IMR-90 (cell line): ENCODE results near the gene UNC5B. TPM values are rescaled to one million over a fixed set of nuclear protein-coding genes. Genes with fewer than 3 reads are reported as not detected.

Experiments
- ATAC-seq: fragments of 200-7000 bp; cut with Tn5 transposase; 2 replicates; pipeline ENCODE4 v1.9.1; 2020; ENCODE audit warnings: low read depth, mild to moderate bottlenecking, moderate library complexity
- BruUV-seq: library from RNA; stranded (reverse); fragments of 400-500 nt; replicated peaks from 2 replicates; lab custom pipeline; 2021; lab: Mats Ljungman, UMichigan
- CTCF ChIA-PET: fragments of 300-600 bp; formaldehyde crosslinking; extraction: SDS; loops from one replicate; lab custom pipeline; 2021; ENCODE audit warnings: antibody characterized with exemption; lab: Yijun Ruan, JAX
- POLR2A ChIA-PET: fragments of 300-600 bp; sonication (Branson Sonifier 250); formaldehyde crosslinking; loops from one replicate; lab custom pipeline; 2022; ENCODE audit warnings: antibody characterized with exemption; ENCODE audit not compliant: unreplicated experiment; lab: Charles Lee
- DNase-seq: peaks from one replicate; pipeline ENCODE4 v3.0.0; 2013
- H2AFZ ChIP-seq: replicated peaks from 2 replicates; pipeline ENCODE3; 2013; ENCODE audit warnings: low read length, mild to moderate bottlenecking; ENCODE audit not compliant: poor library complexity
- H2AK5ac ChIP-seq: 2 replicates; pipeline ENCODE4 v1.6.1; 2013; ENCODE audit warnings: low read depth, low read length, inconsistent platforms
- H2AK9ac ChIP-seq: replicated peaks from 2 replicates; pipeline ENCODE3; 2013; ENCODE audit warnings: mild to moderate bottlenecking, low read depth, low read length, moderate library complexity; ENCODE audit not compliant: poor library complexity
- H2BK120ac ChIP-seq: 2 replicates; pipeline ENCODE4 v1.6.1; 2013; ENCODE audit warnings: low read depth, low read length, inconsistent platforms
- H2BK15ac ChIP-seq: 3 replicates; pipeline ENCODE4 v1.6.1; 2013; ENCODE audit warnings: low read depth, low read length, inconsistent platforms
- H2BK20ac ChIP-seq: 2 replicates; pipeline ENCODE4 v1.6.1; 2013; ENCODE audit warnings: low read depth, mild to moderate bottlenecking, inconsistent platforms, low read length, moderate library complexity
- H2BK5ac ChIP-seq: 2 replicates; pipeline ENCODE4 v1.6.1; 2013; ENCODE audit warnings: mild to moderate bottlenecking, low read depth, low read length, inconsistent platforms; ENCODE audit not compliant: poor library complexity, severe bottlenecking
- H3K14ac ChIP-seq: replicated peaks from 2 replicates; pipeline ENCODE4 v1.6.1; 2013; ENCODE audit warnings: low read depth, low read length, inconsistent platforms
- H3K18ac ChIP-seq: 2 replicates; pipeline ENCODE4 v1.6.1; 2013; ENCODE audit warnings: low read depth, low read length, control low read depth
- H3K23ac ChIP-seq: 2 replicates; pipeline ENCODE4 v1.6.1; 2013; ENCODE audit warnings: low read depth, low read length, inconsistent platforms
- H3K27ac ChIP-seq: 2 replicates; pipeline ENCODE4 v1.5.1; 2013; ENCODE audit warnings: mild to moderate bottlenecking, control low read depth, low read length; ENCODE audit not compliant: insufficient read depth
- H3K27me3 ChIP-seq: 2 replicates; pipeline ENCODE4 v1.6.1; 2013; ENCODE audit warnings: low read length; ENCODE audit not compliant: control insufficient read depth, insufficient read depth
- H3K36me3 ChIP-seq: 2 replicates; pipeline ENCODE4 v1.6.1; 2013; ENCODE audit warnings: low read length, mixed read lengths; ENCODE audit not compliant: control insufficient read depth, insufficient read depth
- H3K4ac ChIP-seq: 2 replicates; pipeline ENCODE4 v1.6.1; 2013; ENCODE audit warnings: low read depth, low read length, inconsistent platforms
- H3K4me1 ChIP-seq: 2 replicates; pipeline ENCODE4 v1.6.1; 2013; ENCODE audit warnings: low read length, mixed read lengths; ENCODE audit not compliant: control insufficient read depth, insufficient read depth
- H3K4me2 ChIP-seq: 2 replicates; pipeline ENCODE4 v1.6.1; 2013; ENCODE audit warnings: low read depth, mild to moderate bottlenecking, control low read depth, low read length, moderate library complexity
- H3K4me3 ChIP-seq: 2 replicates; pipeline ENCODE4 v1.5.1; 2013; ENCODE audit warnings: low read depth, mild to moderate bottlenecking, control low read depth, low read length, moderate library complexity; ENCODE audit not compliant: insufficient read depth
- H3K56ac ChIP-seq: 2 replicates; pipeline ENCODE4 v1.6.1; 2013; ENCODE audit warnings: low read length, inconsistent platforms; ENCODE audit not compliant: insufficient read depth; ENCODE audit errors: extremely low read depth
- H3K79me1 ChIP-seq, 2 experiments: 2 replicates each; pipeline ENCODE4 v1.6.1; 2013; ENCODE audit warnings: low read length in 2 of 2, inconsistent platforms in 1 of 2, low read depth in 1 of 2
- H3K9ac ChIP-seq: 2 replicates; pipeline ENCODE4 v1.6.1; 2013; ENCODE audit warnings: low read depth, low read length, control low read depth
- H3K9me1 ChIP-seq: 2 replicates; pipeline ENCODE4 v1.6.1; 2013; ENCODE audit warnings: low read length, inconsistent platforms; ENCODE audit not compliant: insufficient read depth
- H3K9me3 ChIP-seq: 2 replicates; pipeline ENCODE4 v1.6.1; 2013; ENCODE audit warnings: low read length; ENCODE audit not compliant: control insufficient read depth, insufficient read depth
- H4K20me1 ChIP-seq: 2 replicates; pipeline ENCODE4 v1.6.1; 2013; ENCODE audit warnings: low read length, inconsistent platforms; ENCODE audit not compliant: insufficient read depth
- H4K5ac ChIP-seq: 2 replicates; pipeline ENCODE4 v1.6.1; 2013; ENCODE audit warnings: mild to moderate bottlenecking, low read depth, low read length, control low read depth
- H4K8ac ChIP-seq, 2 experiments: 2 replicates each; pipeline ENCODE4 v1.6.1; 2013; ENCODE audit warnings: low read depth in 2 of 2, low read length in 2 of 2, control low read depth in 1 of 2, inconsistent platforms in 1 of 2
- H4K91ac ChIP-seq: 2 replicates; pipeline ENCODE4 v1.6.1; 2013; ENCODE audit warnings: low read depth, low read length, inconsistent platforms; ENCODE audit not compliant: insufficient read depth
- BHLHE40 ChIP-seq: fragments of 150-350 bp; IDR thresholded peaks from 2 replicates; pipeline ENCODE4 v1.6.1; 2016; ENCODE audit warnings: mild to moderate bottlenecking, low read depth, low read length
- CEBPB ChIP-seq: IDR thresholded peaks from 2 replicates; pipeline ENCODE4 v1.6.1; 2012; ENCODE audit warnings: low read depth, low read length, improper control_type of control experiment
- CHD1 ChIP-seq: IDR thresholded peaks from 2 replicates; pipeline ENCODE4 v1.6.1; 2012; ENCODE audit warnings: low read depth, low read length, improper control_type of control experiment
- FOS ChIP-seq: fragments of 150-350 bp; IDR thresholded peaks from 2 replicates; pipeline ENCODE4 v1.6.1; 2016; ENCODE audit warnings: low read depth, low read length
- MAFK ChIP-seq: IDR thresholded peaks from 2 replicates; pipeline ENCODE4 v1.6.1; 2012; ENCODE audit warnings: low read depth, low read length, improper control_type of control experiment
- MXI1 ChIP-seq: IDR thresholded peaks from 2 replicates; pipeline ENCODE4 v1.6.1; 2012; ENCODE audit warnings: low read depth, mild to moderate bottlenecking, low read length, moderate library complexity, borderline replicate concordance
- NFE2L2 ChIP-seq: fragments of 150-350 bp; IDR thresholded peaks from 2 replicates; pipeline ENCODE4 v1.6.1; 2016; ENCODE audit warnings: low read depth, mild to moderate bottlenecking, low read length
- POLR2A ChIP-seq: IDR thresholded peaks from 2 replicates; pipeline ENCODE4 v1.6.1; 2012; ENCODE audit warnings: mild to moderate bottlenecking, low read depth, low read length
- RAD21 ChIP-seq: IDR thresholded peaks from 2 replicates; pipeline ENCODE4 v1.6.1; 2012; ENCODE audit warnings: low read length, improper control_type of control experiment
- RCOR1 ChIP-seq: IDR thresholded peaks from 2 replicates; pipeline ENCODE4 v1.6.1; 2012; ENCODE audit warnings: mild to moderate bottlenecking, low read length, improper control_type of control experiment; ENCODE audit not compliant: insufficient replicate concordance
- RFX5 ChIP-seq: IDR thresholded peaks from 2 replicates; pipeline ENCODE4 v1.8.0; 2012; ENCODE audit warnings: low read depth, mild to moderate bottlenecking, low read length, moderate library complexity
- SMC3 ChIP-seq: fragments of 150-350 bp; IDR thresholded peaks from 2 replicates; pipeline ENCODE4 v1.6.1; 2016; ENCODE audit warnings: low read depth, mild to moderate bottlenecking, antibody characterized with exemption, low read length, moderate library complexity
- WGBS, 2 experiments: methylation state at CpG; one replicate each; pipeline versions ENCODE4 v1.1.5 to v1.1.7; 2013; ENCODE audit warnings: missing lambda C conversion rate in 2 of 2; ENCODE audit not compliant: insufficient read length in 1 of 2; ENCODE audit errors: extremely low coverage in 2 of 2; 5-methylcytosine and 5-hydroxymethylcytosine counted together
- dilution Hi-C: fragments of 300-500 bp; cut with HindIII; formaldehyde crosslinking; loops from one replicate; pipeline ENCODE4 v1.14.3; 2018; ENCODE audit warnings: low sequenced_read_pairs; ENCODE audit not compliant: unreplicated experiment
- in situ Hi-C: fragments of 300-500 bp; cut with MboI; formaldehyde crosslinking; loops from 3 replicates; pipeline ENCODE4 v1.14.3; 2019; ENCODE audit warnings: low sequenced_read_pairs, inconsistent platforms, mixed read lengths
- intact Hi-C: fragments of 100-400 bp; cut with micrococcal nuclease; formaldehyde crosslinking; loops from 2 replicates; pipeline ENCODE4 v1.10.0; 2022
- polyA plus RNA-seq, 3 experiments: library from polyadenylated mRNA; depleted of rRNA; stranded (reverse); fragments of >200 nt; gene quantifications; 2 replicates each; pipeline ENCODE4 v1.2.3, GENCODE V29; 2012; ENCODE audit warnings: low replicate concordance in 1 of 3
- total RNA-seq: library from RNA; depleted of rRNA; stranded (reverse); fragments of >200 nt; gene quantifications from 2 replicates; pipeline ENCODE4 v1.2.3, GENCODE V29; 2012
- TF ChIP-seq, protein P1 (sequence below): fragments of 150-350 bp; IDR thresholded peaks from 2 replicates; pipeline ENCODE4 v1.6.1; 2017; ENCODE audit warnings: mild to moderate bottlenecking, antibody characterized with exemption, low read length, low read depth
- TF ChIP-seq, protein P2 (sequence below): fragments of 150-350 bp; IDR thresholded peaks from 2 replicates; pipeline ENCODE4 v1.6.1; 2016; ENCODE audit warnings: low read depth, mild to moderate bottlenecking, low read length, moderate library complexity, borderline replicate concordance

UNC5B gene
- total and polyA plus RNA-seq, 2 of the 4 experiments (the other 2 are of a cell fraction), result 1.6 to 4.2 TPM

DNA sequence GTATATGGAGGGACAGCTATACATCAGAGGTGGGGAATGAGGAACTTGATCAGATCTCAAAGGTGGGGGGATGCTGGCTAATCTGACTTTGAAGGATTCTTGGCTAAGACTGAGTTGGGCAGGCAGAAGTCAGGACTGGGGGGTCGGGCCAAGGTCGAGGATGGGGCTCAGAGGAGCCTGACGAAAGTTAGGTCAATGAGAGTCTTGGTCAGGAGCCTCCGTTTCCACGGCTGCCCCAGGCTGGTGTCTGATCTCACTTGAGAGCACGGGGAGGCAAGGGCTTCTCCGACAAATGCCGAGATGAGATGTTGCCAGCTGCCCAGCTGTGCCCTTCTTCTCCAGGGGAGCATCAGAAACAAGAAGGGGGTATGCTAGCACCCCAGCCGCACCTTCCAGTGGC lies 112.4 kb downstream of the UNC5B start:
- TF ChIP-seq MXI1, result no peak
- TF ChIP-seq, protein P1, sequence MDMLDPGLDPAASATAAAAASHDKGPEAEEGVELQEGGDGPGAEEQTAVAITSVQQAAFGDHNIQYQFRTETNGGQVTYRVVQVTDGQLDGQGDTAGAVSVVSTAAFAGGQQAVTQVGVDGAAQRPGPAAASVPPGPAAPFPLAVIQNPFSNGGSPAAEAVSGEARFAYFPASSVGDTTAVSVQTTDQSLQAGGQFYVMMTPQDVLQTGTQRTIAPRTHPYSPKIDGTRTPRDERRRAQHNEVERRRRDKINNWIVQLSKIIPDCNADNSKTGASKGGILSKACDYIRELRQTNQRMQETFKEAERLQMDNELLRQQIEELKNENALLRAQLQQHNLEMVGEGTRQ, result no peak
- no peak for TF ChIP-seq SMC3
- no peak for TF ChIP-seq POLR2A
- no peak for TF ChIP-seq BHLHE40
- no peak for TF ChIP-seq CEBPB
- TF ChIP-seq NFE2L2, result no peak
- no peak for TF ChIP-seq RFX5
- no peak for TF ChIP-seq RAD21
- TF ChIP-seq, protein P2, sequence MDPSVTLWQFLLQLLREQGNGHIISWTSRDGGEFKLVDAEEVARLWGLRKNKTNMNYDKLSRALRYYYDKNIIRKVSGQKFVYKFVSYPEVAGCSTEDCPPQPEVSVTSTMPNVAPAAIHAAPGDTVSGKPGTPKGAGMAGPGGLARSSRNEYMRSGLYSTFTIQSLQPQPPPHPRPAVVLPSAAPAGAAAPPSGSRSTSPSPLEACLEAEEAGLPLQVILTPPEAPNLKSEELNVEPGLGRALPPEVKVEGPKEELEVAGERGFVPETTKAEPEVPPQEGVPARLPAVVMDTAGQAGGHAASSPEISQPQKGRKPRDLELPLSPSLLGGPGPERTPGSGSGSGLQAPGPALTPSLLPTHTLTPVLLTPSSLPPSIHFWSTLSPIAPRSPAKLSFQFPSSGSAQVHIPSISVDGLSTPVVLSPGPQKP, result no peak
- TF ChIP-seq MAFK, result no peak
- TF ChIP-seq FOS, result no peak
- no peak for TF ChIP-seq RCOR1
- TF ChIP-seq CHD1, result no peak
- H4K8ac ChIP-seq, result no peak overlapping the region
- H3K18ac ChIP-seq, result no peak overlapping the region
- peaks cover 3% of the 10 kb centered on the region; the same call in 1 of the 2 replicates for H3K36me3 ChIP-seq
- intact Hi-C loops, result no loop called here
- no peak overlapping the region for H4K91ac ChIP-seq
- no peak overlapping the region for H4K5ac ChIP-seq
- POLR2A ChIA-PET, result no interaction called here
- H3K9ac ChIP-seq, result no peak overlapping the region
- H3K23ac ChIP-seq, result no peak overlapping the region
- H3K9me1 ChIP-seq, result no peaks in the 10 kb centered on the region; the same call in 1 of the 2 replicates
- in situ Hi-C loops, result no loop called here
- no peak overlapping the region for H3K14ac ChIP-seq
- no peaks in the 10 kb centered on the region for H4K20me1 ChIP-seq
- H2AK9ac ChIP-seq, result no peak overlapping the region
- no peak for DNase-seq
- no peak overlapping the region for H3K4me3 ChIP-seq
- H2BK120ac ChIP-seq, result no peak overlapping the region
- H2AK5ac ChIP-seq, result no peak overlapping the region
- no peak overlapping the region for H2BK20ac ChIP-seq
- no peak overlapping the region for H2BK15ac ChIP-seq
- WGBS, 2 experiments, result 82% methylated on average over 6 of the region's 9 CpGs; no CpG with 5 or more reads in 1 of the 2 experiments
- H3K9me3 ChIP-seq, result no peaks in the 10 kb centered on the region
- no peak overlapping the region for H3K4me2 ChIP-seq
- no peaks in the 10 kb centered on the region; the same call in 1 of the 2 replicates for H3K4me1 ChIP-seq
- no peak overlapping the region for H3K4ac ChIP-seq
- H3K79me1 ChIP-seq, result no peaks in the 10 kb centered on the region
- no peak overlapping the region for H2BK5ac ChIP-seq
- dilution Hi-C loops, result no loop called here
- BruUV-seq, result no TSS peak
- CTCF ChIA-PET, result no interaction called here
- no peak overlapping the region for H3K27ac ChIP-seq
- H3K56ac ChIP-seq, result no peak overlapping the region
- no peak for ATAC-seq
- no peak overlapping the region for H2AFZ ChIP-seq
- H3K27me3 ChIP-seq, result no peaks in the 10 kb centered on the region
